SU-DHL-6 (cell line): ENCODE results near the gene SDK1.

ENCODE experiments used
- EZH2phosphoT487 ChIP-seq: fragments of 200-600 bp; sonication (generic), shearing (Covaris generic); conservative IDR thresholded peaks from 2 replicates; pipeline ENCODE4 v1.6.1; 2018; ENCODE audit warnings: mild to moderate bottlenecking, antibody characterized with exemption, low read length, moderate library complexity, mixed read lengths
- TF ChIP-seq, protein P1 (sequence below): fragments of 200-600 bp; sonication (generic); IDR thresholded peaks from one replicate; pipeline ENCODE4 v1.5.1; 2017; ENCODE audit warnings: antibody characterized with exemption, mild to moderate bottlenecking, low read length, moderate library complexity; ENCODE audit not compliant: insufficient read depth, poor library complexity, severe bottlenecking

DNA sequence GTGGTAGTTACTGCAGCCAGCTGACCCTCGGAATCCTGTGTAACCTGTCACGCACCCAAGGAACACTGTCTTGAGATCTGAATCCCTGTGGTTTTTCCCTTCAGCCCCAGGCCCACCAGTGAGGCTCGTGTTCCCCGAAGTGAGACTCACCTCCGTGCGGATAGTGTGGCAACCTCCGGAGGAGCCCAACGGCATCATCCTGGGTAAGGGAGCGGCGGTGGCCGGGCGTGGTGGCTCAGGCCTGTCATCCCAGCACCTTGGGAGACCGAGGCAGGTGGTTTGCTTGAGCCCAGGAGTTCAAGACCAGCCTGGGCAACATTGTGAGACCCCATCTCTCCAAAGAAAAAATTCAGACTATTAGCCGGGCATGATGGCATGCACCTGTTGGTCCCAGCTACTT is 831.2 kb downstream of the SDK1 start:
- TF ChIP-seq, protein P1, sequence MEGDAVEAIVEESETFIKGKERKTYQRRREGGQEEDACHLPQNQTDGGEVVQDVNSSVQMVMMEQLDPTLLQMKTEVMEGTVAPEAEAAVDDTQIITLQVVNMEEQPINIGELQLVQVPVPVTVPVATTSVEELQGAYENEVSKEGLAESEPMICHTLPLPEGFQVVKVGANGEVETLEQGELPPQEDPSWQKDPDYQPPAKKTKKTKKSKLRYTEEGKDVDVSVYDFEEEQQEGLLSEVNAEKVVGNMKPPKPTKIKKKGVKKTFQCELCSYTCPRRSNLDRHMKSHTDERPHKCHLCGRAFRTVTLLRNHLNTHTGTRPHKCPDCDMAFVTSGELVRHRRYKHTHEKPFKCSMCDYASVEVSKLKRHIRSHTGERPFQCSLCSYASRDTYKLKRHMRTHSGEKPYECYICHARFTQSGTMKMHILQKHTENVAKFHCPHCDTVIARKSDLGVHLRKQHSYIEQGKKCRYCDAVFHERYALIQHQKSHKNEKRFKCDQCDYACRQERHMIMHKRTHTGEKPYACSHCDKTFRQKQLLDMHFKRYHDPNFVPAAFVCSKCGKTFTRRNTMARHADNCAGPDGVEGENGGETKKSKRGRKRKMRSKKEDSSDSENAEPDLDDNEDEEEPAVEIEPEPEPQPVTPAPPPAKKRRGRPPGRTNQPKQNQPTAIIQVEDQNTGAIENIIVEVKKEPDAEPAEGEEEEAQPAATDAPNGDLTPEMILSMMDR: no peak
- no peak for TF ChIP-seq EZH2phosphoT487
